CD8-positive, alpha-beta memory T cell (primary cell): Measurements from ENCODE around the gene HOXB1. TPM values are rescaled to one million over a fixed set of nuclear protein-coding genes. Genes with fewer than 3 reads are reported as not detected.

Source experiments
- CTCF ChIA-PET: fragments of 350-600 bp; sonication (Branson Sonifier 250); formaldehyde crosslinking; loops from one replicate; lab custom pipeline; 2021; ENCODE audit warnings: antibody characterized with exemption; lab: Charles Lee
- POLR2A ChIA-PET: fragments of 350-600 bp; sonication (Branson Sonifier 250); formaldehyde crosslinking; loops from one replicate; lab custom pipeline; 2021; ENCODE audit warnings: antibody characterized with exemption; lab: Charles Lee
- DNase-seq, 5 donors: peaks; one replicate each; pipeline versions ENCODE4 v3.0.0 to v3.0.0-alpha.2; 2020 to 2022; ENCODE audit warnings: mixed read lengths in 1 of 5
- H3K27ac ChIP-seq: one replicate; pipeline ENCODE4 v1.7.0; 2013; ENCODE audit warnings: low read depth, mild to moderate bottlenecking, low read length, moderate library complexity
- H3K27me3 ChIP-seq: 2 replicates; pipeline ENCODE4 v1.7.0; 2013; ENCODE audit warnings: low read length, mild to moderate bottlenecking; ENCODE audit not compliant: insufficient read depth, poor library complexity, severe bottlenecking
- H3K36me3 ChIP-seq: 2 replicates; pipeline ENCODE4 v1.7.0; 2013; ENCODE audit warnings: mild to moderate bottlenecking, low read length, moderate library complexity; ENCODE audit not compliant: insufficient read depth
- H3K4me1 ChIP-seq: 2 replicates; pipeline ENCODE4 v1.7.0; 2013; ENCODE audit warnings: mild to moderate bottlenecking, low read length, moderate library complexity; ENCODE audit not compliant: insufficient read depth
- H3K4me3 ChIP-seq: 2 replicates; pipeline ENCODE4 v1.7.0; 2013; ENCODE audit warnings: mild to moderate bottlenecking, low read length
- H3K9me3 ChIP-seq: 2 replicates; pipeline ENCODE4 v1.7.0; 2013; ENCODE audit warnings: mild to moderate bottlenecking, low read length
- H3K27ac Mint-ChIP-seq, 8 donors: one replicate each; pipeline ENCODE4 v1.8.0; 2020 to 2021; ENCODE audit warnings: mixed read lengths in 8 of 8, mild to moderate bottlenecking in 6 of 8, inconsistent platforms in 3 of 8, moderate library complexity in 3 of 8
- H3K27me3 Mint-ChIP-seq, 2 donors: one replicate each; pipeline ENCODE4 v1.8.0; 2020 to 2021; ENCODE audit warnings: mixed read lengths in 2 of 2, mild to moderate bottlenecking in 1 of 2, moderate library complexity in 1 of 2
- H3K36me3 Mint-ChIP-seq, 3 donors: one replicate each; pipeline ENCODE4 v1.8.0; 2020 to 2021; ENCODE audit warnings: mixed read lengths in 3 of 3, inconsistent platforms in 1 of 3, mild to moderate bottlenecking in 1 of 3
- H3K4me1 Mint-ChIP-seq, 3 donors: one replicate each; pipeline ENCODE4 v1.8.0; 2020 to 2021; ENCODE audit warnings: mixed read lengths in 3 of 3, inconsistent platforms in 1 of 3, mild to moderate bottlenecking in 1 of 3
- H3K4me3 Mint-ChIP-seq, 7 donors: one replicate each; pipeline ENCODE4 v1.8.0; 2020 to 2021; ENCODE audit warnings: mixed read lengths in 7 of 7, mild to moderate bottlenecking in 6 of 7, moderate library complexity in 4 of 7, inconsistent platforms in 2 of 7
- H3K9me3 Mint-ChIP-seq, 5 donors: one replicate each; pipeline ENCODE4 v1.8.0; 2020 to 2022; ENCODE audit warnings: mixed read lengths in 5 of 5, mild to moderate bottlenecking in 3 of 5, moderate library complexity in 2 of 5, inconsistent platforms in 1 of 5
- polyA plus RNA-seq: library from polyadenylated mRNA; unstranded; fragments of 300-500 nt; fragmentation: Illumina TruSeq; gene quantifications from one replicate; pipeline ENCODE4 v1.2.3, GENCODE V29; 2021
- total RNA-seq, 2 experiments: library from RNA; stranded (reverse); gene quantifications; one replicate each; pipeline ENCODE4 v1.2.3, GENCODE V29; 2021

HOXB1 gene
- total and polyA plus RNA-seq, 3 experiments from 2014 or later, result not detected

GRCh38 chr17:48526608-48527546, 3.9 kb downstream of the HOXB1 start:
- no peak for DNase-seq
- POLR2A ChIA-PET, result interaction anchor here (1.0 kb wide), 1 partner anchor 14 kb away, joined by 3 read pairs; no protein-coding TSS in a partner anchor
- H3K27me3 Mint-ChIP-seq, result peaks cover 36 to 49% of the 10 kb centered on the region in 2 donors
- CTCF ChIA-PET, result interaction anchor here (1.0 to 1.8 kb wide), 2 partner anchors 19 to 25 kb away, joined by 3 read pairs; no protein-coding TSS in a partner anchor
- H3K27ac Mint-ChIP-seq, result peak overlapping the region in 2 of 8 donors; percentile 5 to 17
- Histone ChIP-seq H3K27ac (no peak overlapping the region), H3K36me3 (no peaks in the 10 kb centered on the region), H3K4me3 (no peak overlapping the region), H3K27me3 (peaks cover 5% of the 10 kb centered on the region), H3K9me3 (no peaks in the 10 kb centered on the region), H3K4me1 (no peaks in the 10 kb centered on the region)
- peak overlapping the region in 1 of 7 donors; percentile 44 for H3K4me3 Mint-ChIP-seq
- H3K4me1 Mint-ChIP-seq, result peaks cover 4 to 11% (median 4%) of the 10 kb centered on the region in 3 donors
- H3K9me3 Mint-ChIP-seq, result no peaks in the 10 kb centered on the region
- H3K36me3 Mint-ChIP-seq, result peaks cover 0 to 5% (median 0%) of the 10 kb centered on the region in 3 donors

- Mint-ChIP-seq H3K36me3 (peaks cover 0 to 5% (median 0%) of the 10 kb centered on the region in 3 donors), H3K4me1 (peaks cover 4 to 11% (median 4%) of the 10 kb centered on the region in 3 donors), H3K27me3 (peaks cover 46 to 54% of the 10 kb centered on the region in 2 donors), H3K4me3 (no peak overlapping the region), H3K27ac (peak overlapping the region in 1 of 8 donors; percentile 11), H3K9me3 (peaks cover 0 to 2% (median 0%) of the 10 kb centered on the region in 5 donors)
- Histone ChIP-seq H3K4me3 (no peak overlapping the region), H3K36me3 (no peaks in the 10 kb centered on the region), H3K27ac (no peak overlapping the region), H3K4me1 (no peaks in the 10 kb centered on the region), H3K27me3 (peaks cover 5% of the 10 kb centered on the region), H3K9me3 (no peaks in the 10 kb centered on the region)
- CTCF ChIA-PET, result interaction anchor here (1.4 to 2.3 kb wide), 2 partner anchors 18 to 30 kb away, joined by 4 to 5 read pairs; no protein-coding TSS in a partner anchor
- POLR2A ChIA-PET, result no interaction called here
- no peak for DNase-seq
Measured at GRCh38 chr17:48523010-48523409, 7.8 kb downstream of the HOXB1 start.

GRCh38 chr17:48522031-48522653, 8.7 kb downstream of the HOXB1 start:
- Histone ChIP-seq H3K27ac (peak overlapping the region; percentile 12), H3K4me3 (no peak overlapping the region), H3K36me3 (no peaks in the 10 kb centered on the region), H3K27me3 (peaks cover 5% of the 10 kb centered on the region), H3K9me3 (no peaks in the 10 kb centered on the region), H3K4me1 (no peaks in the 10 kb centered on the region)
- CTCF ChIA-PET, result interaction anchor here (1.0 to 2.3 kb wide), 3 partner anchors 19 to 30 kb away, joined by 4 to 5 read pairs (median 4); no protein-coding TSS in a partner anchor
- H3K36me3 Mint-ChIP-seq, result peaks cover 0 to 5% (median 3%) of the 10 kb centered on the region in 3 donors
- peaks cover 2 to 11% (median 4%) of the 10 kb centered on the region in 3 donors for H3K4me1 Mint-ChIP-seq
- H3K27me3 Mint-ChIP-seq, result peaks cover 47 to 61% of the 10 kb centered on the region in 2 donors
- peaks cover 0 to 2% (median 0%) of the 10 kb centered on the region in 5 donors for H3K9me3 Mint-ChIP-seq
- DNase-seq, result no peak
- POLR2A ChIA-PET, result no interaction called here
- H3K4me3 Mint-ChIP-seq, result no peak overlapping the region
- H3K27ac Mint-ChIP-seq, result no peak overlapping the region

- H3K27ac Mint-ChIP-seq, result no peak overlapping the region
- ChIA-PET CTCF (no interaction called here), POLR2A (interaction anchor here (0.6 to 1.0 kb wide), 2 partner anchors 9 to 60 kb away, joined by 9 to 11 read pairs; no protein-coding TSS in a partner anchor)
- no peaks in the 10 kb centered on the region for H3K9me3 ChIP-seq
- peaks cover 37 to 56% of the 10 kb centered on the region in 2 donors for H3K27me3 Mint-ChIP-seq
- no peaks in the 10 kb centered on the region for H3K4me1 ChIP-seq
- H3K27me3 ChIP-seq, result no peaks in the 10 kb centered on the region
- H3K4me3 ChIP-seq, result no peak overlapping the region
- peaks cover 0 to 2% (median 0%) of the 10 kb centered on the region in 5 donors for H3K9me3 Mint-ChIP-seq
- H3K4me3 Mint-ChIP-seq, result no peak overlapping the region
- peaks cover 0 to 3% (median 0%) of the 10 kb centered on the region in 3 donors for H3K36me3 Mint-ChIP-seq
- DNase-seq, result no peak
- H3K27ac ChIP-seq, result no peak overlapping the region
- H3K36me3 ChIP-seq, result no peaks in the 10 kb centered on the region
- no peaks in the 10 kb centered on the region for H3K4me1 Mint-ChIP-seq
Measured at GRCh38 chr17:48520631-48521079, 10.2 kb downstream of the HOXB1 start.

GRCh38 chr17:48519427-48519826, 11.4 kb downstream of the HOXB1 start:
- no peak overlapping the region for H3K27ac Mint-ChIP-seq
- no peak overlapping the region for H3K4me3 Mint-ChIP-seq
- H3K36me3 ChIP-seq, result no peaks in the 10 kb centered on the region
- no peaks in the 10 kb centered on the region for H3K27me3 ChIP-seq
- peaks cover 30 to 54% of the 10 kb centered on the region in 2 donors for H3K27me3 Mint-ChIP-seq
- peaks cover 0 to 3% (median 2%) of the 10 kb centered on the region in 3 donors for H3K36me3 Mint-ChIP-seq
- no peaks in the 10 kb centered on the region for H3K4me1 ChIP-seq
- no peak for DNase-seq
- ChIA-PET CTCF (interaction anchor here (0.6 to 1.2 kb wide), 3 partner anchors 19 to 365 kb away, joined by 3 read pairs; no protein-coding TSS in a partner anchor), POLR2A (no interaction called here)
- H3K9me3 Mint-ChIP-seq, result peaks cover 0 to 2% (median 0%) of the 10 kb centered on the region in 5 donors
- H3K4me3 ChIP-seq, result no peak overlapping the region
- no peaks in the 10 kb centered on the region for H3K9me3 ChIP-seq
- no peak overlapping the region for H3K27ac ChIP-seq
- H3K4me1 Mint-ChIP-seq, result peaks cover 0 to 2% (median 2%) of the 10 kb centered on the region in 3 donors

GRCh38 chr17:48517478-48517877, 13.3 kb downstream of the HOXB1 start:
- Histone ChIP-seq H3K36me3 (no peaks in the 10 kb centered on the region), H3K9me3 (no peaks in the 10 kb centered on the region), H3K27ac (no peak overlapping the region), H3K27me3 (no peaks in the 10 kb centered on the region), H3K4me1 (peaks cover 7% of the 10 kb centered on the region), H3K4me3 (no peak overlapping the region)
- ChIA-PET CTCF (interaction anchor here (1.1 kb wide), 1 partner anchor 66 kb away, joined by 3 read pairs; no protein-coding TSS in a partner anchor), POLR2A (no interaction called here)
- H3K4me3 Mint-ChIP-seq, result no peak overlapping the region
- H3K27me3 Mint-ChIP-seq, result peaks cover 30 to 39% of the 10 kb centered on the region in 2 donors
- H3K4me1 Mint-ChIP-seq, result peaks cover 0 to 19% (median 11%) of the 10 kb centered on the region in 3 donors
- H3K9me3 Mint-ChIP-seq, result peaks cover 0 to 2% (median 0%) of the 10 kb centered on the region in 5 donors
- H3K36me3 Mint-ChIP-seq, result peaks cover 0 to 4% (median 3%) of the 10 kb centered on the region in 3 donors
- no peak overlapping the region for H3K27ac Mint-ChIP-seq
- no peak for DNase-seq

- peak overlapping the region in 1 of 8 donors; percentile 69 for H3K27ac Mint-ChIP-seq
- peaks cover 0 to 29% (median 14%) of the 10 kb centered on the region in 3 donors for H3K4me1 Mint-ChIP-seq
- no peak overlapping the region for H3K27ac ChIP-seq
- ChIA-PET POLR2A (no interaction called here), CTCF (interaction anchor here (1.1 kb wide), 1 partner anchor 67 kb away, joined by 3 read pairs; no protein-coding TSS in a partner anchor)
- H3K27me3 Mint-ChIP-seq, result peaks cover 31 to 32% of the 10 kb centered on the region in 2 donors
- no peak overlapping the region for H3K4me3 ChIP-seq
- H3K36me3 ChIP-seq, result no peaks in the 10 kb centered on the region
- no peaks in the 10 kb centered on the region for H3K27me3 ChIP-seq
- no peaks in the 10 kb centered on the region for H3K9me3 ChIP-seq
- H3K4me3 Mint-ChIP-seq, result no peak overlapping the region
- no peaks in the 10 kb centered on the region for H3K9me3 Mint-ChIP-seq
- DNase-seq, result no peak
- peaks cover 0 to 4% (median 3%) of the 10 kb centered on the region in 3 donors for H3K36me3 Mint-ChIP-seq
- H3K4me1 ChIP-seq, result peaks cover 7% of the 10 kb centered on the region
Measured at GRCh38 chr17:48515925-48516900, 14.6 kb downstream of the HOXB1 start.
